HG02763 (cell line): ENCODE data around the gene TMEFF2.
A peak's percentile ranks its signal among the peaks of the same experiment; 100 is the strongest.
"Not testable (repeated sequence)": the region's sequence is repeated elsewhere in the genome, so short reads cannot be mapped to it uniquely, and the experiment has no call there.

Experiments
- ATAC-seq: cut with Tn5 transposase; IDR thresholded peaks from one replicate; pipeline ENCODE4 v1.9.1; 2021; ENCODE audit warnings: mild to moderate bottlenecking, moderate library complexity; ENCODE audit not compliant: unreplicated experiment

Gene TMEFF2

GRCh38 chr2:191941376-191941929 lies 253.3 kb downstream of the TMEFF2 start:
- no peak for ATAC-seq

DNA sequence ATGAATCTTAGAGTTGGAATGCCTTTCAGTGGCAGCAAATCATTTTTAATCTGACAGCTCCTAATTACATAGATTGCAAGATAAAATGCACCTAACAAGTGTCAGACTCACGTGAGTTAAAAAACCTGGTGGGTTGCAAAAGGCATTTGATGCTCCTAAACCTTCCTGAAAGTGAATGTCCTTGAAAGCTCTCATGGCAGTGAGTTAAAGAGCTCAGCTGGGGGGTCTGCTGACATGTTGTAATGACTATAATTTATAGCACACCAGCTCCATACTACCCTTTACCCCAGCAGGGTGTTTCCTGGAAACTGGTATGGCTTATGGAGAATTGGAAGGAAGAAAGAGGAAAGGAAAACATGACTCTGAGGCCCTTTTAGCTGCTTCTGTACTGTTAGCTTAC lies 256.0 kb downstream of the TMEFF2 start:
- no peak for ATAC-seq

DNA sequence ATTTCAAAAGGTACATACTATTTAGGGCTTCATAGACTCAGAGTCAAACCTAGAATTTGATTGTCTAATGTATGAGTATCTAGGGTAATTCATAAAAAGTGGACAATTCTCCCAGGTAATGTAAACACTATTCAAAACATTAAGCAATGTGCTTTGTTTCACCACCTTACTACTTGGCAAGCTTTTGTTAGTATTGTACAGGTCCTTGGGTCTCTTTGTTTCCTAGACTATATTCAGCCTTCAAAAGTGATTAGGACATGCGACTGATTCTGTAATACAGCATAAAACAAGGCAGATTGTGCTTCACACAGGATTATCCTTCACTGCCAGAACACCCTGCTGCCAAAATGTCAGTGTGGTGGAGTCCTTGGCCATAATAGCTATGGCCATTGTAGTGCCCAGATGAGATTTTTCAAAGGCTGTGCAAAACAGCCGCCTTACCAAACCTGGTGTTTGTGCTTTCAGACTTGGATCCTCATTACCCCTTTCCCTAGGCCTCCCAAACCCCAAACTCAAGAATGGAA lies 257.8 kb downstream of the TMEFF2 start:
- no peak for ATAC-seq

DNA sequence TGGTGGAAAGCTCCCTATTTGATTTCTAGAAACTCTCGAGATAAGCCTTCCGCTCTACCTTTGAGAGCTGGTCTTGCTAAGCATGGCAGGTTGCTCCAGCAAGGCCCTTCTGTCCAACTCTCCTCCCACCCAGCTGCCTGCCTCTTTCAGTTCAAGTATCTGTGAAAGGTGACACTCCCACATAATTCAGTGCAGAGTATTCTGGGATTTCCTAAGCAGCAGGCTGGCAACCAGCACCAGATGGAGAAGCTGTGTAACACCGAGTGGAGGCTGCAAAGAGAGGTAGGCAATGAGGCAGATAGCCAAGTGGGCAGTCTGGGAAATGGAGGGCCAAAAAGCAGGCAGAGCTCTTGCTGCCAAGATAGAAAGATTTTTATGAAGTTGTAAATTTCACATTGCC lies 259.5 kb downstream of the TMEFF2 start:
- ATAC-seq = no peak

DNA sequence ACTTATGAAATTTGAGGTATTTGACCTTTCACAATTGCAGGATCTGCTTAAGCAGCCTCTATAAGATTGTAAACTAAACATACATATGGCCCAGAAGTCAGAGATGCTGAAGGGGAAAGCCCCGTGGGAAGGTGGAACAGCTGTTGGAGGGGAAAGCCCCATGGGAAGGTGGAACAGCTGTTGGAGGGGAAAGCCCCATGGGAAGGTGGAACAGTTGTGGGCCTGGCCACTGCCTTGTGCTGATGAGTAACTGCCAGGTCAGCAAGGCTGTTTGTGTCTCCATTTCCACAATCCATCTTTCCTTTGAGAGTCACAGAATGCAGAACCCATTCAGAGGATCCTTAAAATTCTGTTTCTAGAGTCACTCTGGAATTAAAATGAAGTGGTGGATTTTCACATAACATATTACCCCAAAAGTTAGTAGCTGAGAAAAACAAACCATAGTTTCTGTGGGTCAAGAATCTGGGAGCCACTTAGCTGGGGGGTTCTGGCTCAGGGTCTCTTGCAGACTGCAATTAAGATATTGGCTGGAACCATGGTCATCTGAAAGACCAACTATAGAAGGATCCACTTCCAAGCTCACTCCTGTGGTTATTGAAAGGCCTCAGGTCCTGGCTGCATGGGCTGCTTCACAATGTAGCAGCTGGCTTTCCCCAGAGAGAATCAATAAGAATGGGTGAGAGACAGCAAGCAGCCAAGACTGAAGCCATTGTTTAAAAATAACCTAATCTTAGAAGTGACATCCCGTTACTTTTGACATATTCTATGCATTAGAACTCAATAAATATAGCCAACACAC lies 261.2 kb downstream of the TMEFF2 start:
- ATAC-seq = peak; percentile 97

- no peak for ATAC-seq
These were observed 262.4 kb downstream of the TMEFF2 start for GRCh38 chr2:191932286-191932685.

GRCh38 chr2:191931329-191931728 lies 263.4 kb downstream of the TMEFF2 start:
- ATAC-seq = no peak

- no peak for ATAC-seq
These were observed 264.5 kb downstream of the TMEFF2 start for GRCh38 chr2:191930205-191930604.

DNA sequence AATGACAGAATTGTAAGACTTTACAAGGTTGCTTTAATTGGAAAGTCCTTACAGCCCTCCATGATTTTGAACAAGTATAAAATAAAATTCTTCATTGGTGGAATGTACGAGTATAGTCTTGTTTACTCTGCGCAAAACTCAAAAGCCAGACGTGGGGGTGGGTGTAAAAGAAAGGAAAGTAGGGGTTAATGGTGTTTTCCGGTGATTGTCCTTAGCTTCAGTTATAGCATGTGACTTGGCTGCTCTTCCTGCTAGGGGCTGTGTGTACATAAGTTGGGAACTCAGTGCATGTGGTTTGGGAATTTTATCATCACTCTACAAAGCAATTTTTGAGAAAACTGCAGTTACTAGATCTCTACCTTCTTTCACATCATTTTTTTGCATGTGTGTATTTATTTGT lies 265.4 kb downstream of the TMEFF2 start:
- ATAC-seq = no peak

GRCh38 chr2:191927991-191928390 lies 266.7 kb downstream of the TMEFF2 start:
- ATAC-seq = no peak

- no peak for ATAC-seq
These were observed 267.3 kb downstream of the TMEFF2 start for GRCh38 chr2:191927319-191927867.

GRCh38 chr2:191926671-191927070 lies 268.1 kb downstream of the TMEFF2 start:
- no peak for ATAC-seq

- ATAC-seq = no peak
These were observed 271.1 kb downstream of the TMEFF2 start for GRCh38 chr2:191923652-191923997.

- peak; percentile 94 for ATAC-seq
These were observed 271.7 kb downstream of the TMEFF2 start for GRCh38 chr2:191922736-191923651.

GRCh38 chr2:191921650-191922049 lies 273.1 kb downstream of the TMEFF2 start:
- not testable (repeated sequence) for ATAC-seq

DNA sequence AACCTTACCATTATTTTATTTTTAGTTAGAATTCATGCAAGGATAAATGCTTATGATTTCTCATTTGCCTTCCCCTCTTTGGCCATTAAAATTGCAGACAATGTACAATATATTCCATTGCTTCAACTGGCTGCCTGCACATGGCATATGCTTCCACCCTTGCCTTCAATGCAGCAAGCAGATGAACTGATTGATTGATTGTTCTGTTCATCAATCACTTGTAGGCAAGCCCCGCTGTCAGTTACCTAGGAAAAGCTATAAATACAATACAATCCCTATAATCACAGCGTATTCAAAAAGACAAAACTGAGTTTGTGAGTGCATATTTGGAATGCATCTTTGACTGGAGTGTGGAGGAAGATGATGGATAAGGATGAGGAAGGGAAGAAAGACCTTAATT lies 274.2 kb downstream of the TMEFF2 start:
- no peak for ATAC-seq

DNA sequence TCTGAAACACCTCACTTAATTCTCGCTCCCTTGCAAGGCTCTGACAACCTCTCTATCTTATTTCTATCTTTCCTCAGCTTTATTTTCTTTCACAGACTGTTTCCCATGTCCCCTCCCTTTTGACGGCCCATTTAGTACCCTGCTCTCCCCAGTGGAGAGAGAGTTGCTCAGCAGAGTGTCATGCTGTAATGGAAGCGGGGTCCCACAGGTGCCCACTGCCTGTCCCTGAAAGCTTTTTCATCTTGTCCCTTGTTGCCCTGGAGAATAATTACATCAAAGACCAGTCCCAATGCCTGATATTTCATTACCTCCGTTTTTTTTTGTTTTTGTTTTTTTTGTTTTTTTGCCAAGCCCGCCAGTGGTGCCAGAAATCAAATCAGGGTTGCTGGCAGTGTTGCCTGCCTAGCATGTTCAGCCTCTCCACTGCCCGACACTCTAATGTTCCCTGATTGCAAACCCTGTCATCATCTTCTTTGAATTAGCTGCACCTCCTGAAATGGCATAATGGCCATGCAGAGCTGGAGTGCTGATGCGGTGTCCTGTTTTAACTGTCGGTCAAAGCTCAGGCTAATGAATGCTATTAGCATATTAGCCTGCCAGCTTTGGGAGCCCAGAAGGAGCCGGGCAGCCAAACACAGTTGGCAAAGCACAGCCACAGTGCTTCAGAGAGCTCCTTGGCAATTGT lies 276.6 kb downstream of the TMEFF2 start:
- ATAC-seq = no peak

- no peak for ATAC-seq
These were observed 277.3 kb downstream of the TMEFF2 start for GRCh38 chr2:191917430-191917881.

DNA sequence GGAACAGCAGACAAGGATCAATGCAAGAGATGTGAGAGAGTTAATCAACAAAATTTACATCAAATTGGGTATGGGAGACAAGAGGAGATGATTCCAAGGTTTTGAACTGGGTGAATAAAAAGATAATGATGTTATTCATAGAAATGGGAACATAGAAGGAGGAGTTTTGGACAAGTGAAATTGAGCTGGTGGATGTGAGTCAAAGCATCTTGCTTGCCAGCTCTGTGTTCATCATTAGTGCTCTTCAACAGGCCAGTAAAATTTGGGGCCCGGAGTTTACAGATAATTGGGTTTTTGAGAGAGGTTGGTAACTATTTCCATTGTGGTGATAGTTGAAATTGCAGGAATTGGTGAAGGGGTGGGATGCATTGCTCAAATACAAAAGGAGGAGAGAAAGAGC lies 277.9 kb downstream of the TMEFF2 start:
- no peak for ATAC-seq

- ATAC-seq = no peak
These were observed 279.0 kb downstream of the TMEFF2 start for GRCh38 chr2:191915750-191916149.

DNA sequence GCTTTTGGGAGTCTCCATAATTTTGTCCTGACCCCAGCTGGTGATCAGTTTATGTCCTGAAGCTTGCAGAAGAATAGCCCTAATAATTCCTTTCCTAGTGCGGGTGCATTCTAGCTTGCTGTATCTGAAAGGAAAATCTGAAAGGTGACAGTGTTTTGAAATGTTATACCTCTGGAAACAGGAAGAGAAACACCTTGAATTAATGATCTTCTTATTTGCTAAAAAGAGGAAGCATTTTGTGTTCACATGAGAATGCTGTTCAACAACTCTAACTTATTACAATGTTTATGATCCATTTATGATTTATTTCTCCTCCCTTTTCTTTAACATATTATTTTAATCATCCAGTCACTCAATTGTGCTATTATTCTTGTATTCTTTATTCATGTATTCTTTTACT lies 280.9 kb downstream of the TMEFF2 start:
- no peak for ATAC-seq
